GM21529 (cell line): Measurements from ENCODE around the gene EFNB3.

Source experiments
- ATAC-seq: cut with Tn5 transposase; IDR thresholded peaks from one replicate; pipeline ENCODE4 v1.9.1; 2021; ENCODE audit not compliant: unreplicated experiment

EFNB3 gene

GRCh38 chr17:7697828-7698588 lies 7.0 kb upstream of the EFNB3 start:
- no peak for ATAC-seq

GRCh38 chr17:7700510-7700909 lies 4.5 kb upstream of the EFNB3 start:
- no peak for ATAC-seq

GRCh38 chr17:7701681-7702080 lies 3.3 kb upstream of the EFNB3 start:
- ATAC-seq, result no peak

- ATAC-seq, result no peak
Observed at GRCh38 chr17:7702776-7703175, 2.2 kb upstream of the EFNB3 start.

GRCh38 chr17:7703584-7704479 lies 1.2 kb upstream of the EFNB3 start:
- no peak for ATAC-seq

GRCh38 chr17:7705269-7706255 lies 560 bp downstream of the EFNB3 start:
- no peak for ATAC-seq

- ATAC-seq, result no peak
Observed at GRCh38 chr17:7706631-7707354, 1.8 kb downstream of the EFNB3 start.

- ATAC-seq, result no peak
Observed at GRCh38 chr17:7707446-7707845, 2.4 kb downstream of the EFNB3 start.

- no peak for ATAC-seq
Observed at GRCh38 chr17:7707858-7708750, 3.1 kb downstream of the EFNB3 start.

- no peak for ATAC-seq
Observed at GRCh38 chr17:7709031-7709430, 4.0 kb downstream of the EFNB3 start.

GRCh38 chr17:7710301-7710700 lies 5.3 kb downstream of the EFNB3 start:
- no peak for ATAC-seq

- ATAC-seq, result no peak
Observed at GRCh38 chr17:7711051-7711755, 6.2 kb downstream of the EFNB3 start.

GRCh38 chr17:7712111-7712771 lies 7.2 kb downstream of the EFNB3 start:
- no peak for ATAC-seq

- ATAC-seq, result no peak
Observed at GRCh38 chr17:7713782-7714181, 8.8 kb downstream of the EFNB3 start.

- no peak for ATAC-seq
Observed at GRCh38 chr17:7714721-7715594, 10.0 kb downstream of the EFNB3 start.

- ATAC-seq, result no peak
Observed at GRCh38 chr17:7715936-7716886, 11.2 kb downstream of the EFNB3 start.
